T47D (cell line): Measurements from ENCODE around the gene ZNF366.

Experiments
- DNase-seq, 2 experiments: peaks; one replicate each; pipeline versions ENCODE4 v3.0.0 to v3.0.0-alpha.2; 2011 to 2012; ENCODE audit warnings: low read depth in 1 of 2, low spot score in 1 of 2
- JUND ChIP-seq: IDR thresholded peaks from 2 replicates; pipeline ENCODE4 v1.6.1; 2012; ENCODE audit warnings: low read depth
- in situ Hi-C: cut with HindIII; loops from 2 replicates; pipeline ENCODE4 v1.10.0; 2016; ENCODE audit warnings: low sequenced_read_pairs, low pct_unique_long_range_greater_than_20kb

ZNF366 gene

DNA sequence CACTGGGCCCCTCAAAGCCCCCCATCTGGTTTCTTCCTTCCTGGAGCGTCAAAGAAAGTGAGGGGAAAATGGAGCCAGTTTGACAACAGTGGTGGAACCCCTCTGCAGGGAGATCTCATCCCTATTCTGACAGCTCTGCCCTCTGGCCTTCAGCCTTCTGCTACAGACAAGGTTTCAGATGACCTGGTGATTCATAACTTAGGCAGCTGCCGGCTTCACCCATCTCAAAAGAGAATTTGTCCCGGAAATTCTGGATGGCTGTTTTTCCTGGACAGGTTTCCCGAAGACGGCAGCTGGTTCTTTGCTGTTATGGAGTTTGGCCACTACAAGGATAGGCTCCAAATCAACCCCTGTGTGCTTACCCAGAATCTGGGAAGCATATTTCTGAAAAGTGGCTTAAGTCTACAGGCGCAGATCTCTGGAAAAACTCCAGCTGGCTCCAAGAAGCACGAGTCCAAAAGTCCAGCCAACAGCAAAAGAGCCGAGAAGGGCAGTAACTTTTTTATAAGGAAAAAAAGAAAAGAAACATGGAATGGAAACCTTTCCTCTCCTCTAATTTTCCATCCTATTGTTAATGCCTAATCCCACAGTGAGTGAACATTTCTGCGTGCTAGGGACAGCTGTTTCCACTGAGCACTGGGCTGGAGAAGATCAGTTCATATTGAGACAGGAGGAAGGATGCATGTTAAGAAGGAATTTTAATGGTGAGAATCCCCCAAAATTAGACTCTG is 54.5 kb downstream of the ZNF366 start:
- peak in 1 of 2 experiments; percentile 37 for DNase-seq
- TF ChIP-seq JUND: no peak
- in situ Hi-C loops: no loop called here

- DNase-seq: peak in 1 of 2 experiments; percentile 70
- no peak for TF ChIP-seq JUND
- in situ Hi-C loops: no loop called here
Measured at GRCh38 chr5:72451741-72452505, 55.3 kb downstream of the ZNF366 start.

GRCh38 chr5:72448368-72448767 is 58.8 kb downstream of the ZNF366 start:
- in situ Hi-C loops: no loop called here
- DNase-seq: no peak
- no peak for TF ChIP-seq JUND

DNA sequence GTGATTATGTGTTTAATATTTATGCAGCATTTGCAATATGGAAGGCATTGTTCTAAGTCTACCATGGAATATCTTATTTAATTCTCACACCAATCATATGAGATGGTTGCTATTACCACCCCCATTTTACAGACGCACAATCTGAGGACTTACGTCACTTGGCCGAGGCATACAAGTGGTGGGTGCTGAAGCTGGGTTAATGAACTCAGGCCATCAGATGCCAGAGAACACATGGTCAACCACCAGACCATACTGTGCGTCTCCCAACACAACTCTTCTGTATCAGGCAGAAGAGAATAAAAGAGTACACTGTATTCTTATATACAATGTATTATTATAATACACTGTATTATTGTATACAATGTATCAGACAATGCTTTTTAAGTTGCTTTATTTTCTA is 59.5 kb downstream of the ZNF366 start:
- no peak for TF ChIP-seq JUND
- no peak for DNase-seq
- in situ Hi-C loops: no loop called here

DNA sequence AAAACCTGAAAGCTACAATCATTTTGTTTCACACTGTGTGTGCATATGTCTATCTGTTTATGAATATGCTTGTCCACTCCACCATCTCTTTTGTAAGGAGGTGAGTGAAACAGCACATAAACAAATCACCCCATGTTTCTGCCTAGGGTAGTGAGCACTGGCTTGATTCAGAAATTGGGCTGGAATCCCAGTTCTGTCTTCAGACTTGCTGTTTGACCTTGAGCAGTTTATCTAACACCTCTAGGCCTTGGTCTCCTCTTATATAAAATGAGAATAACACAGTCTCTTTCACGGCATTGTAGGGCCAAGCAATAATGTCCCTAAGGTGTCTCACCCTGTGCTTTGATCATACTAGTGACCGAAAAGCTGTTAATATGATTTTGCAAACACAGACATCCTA is 61.2 kb downstream of the ZNF366 start:
- in situ Hi-C loops: no loop called here
- DNase-seq: no peak
- TF ChIP-seq JUND: no peak

DNA sequence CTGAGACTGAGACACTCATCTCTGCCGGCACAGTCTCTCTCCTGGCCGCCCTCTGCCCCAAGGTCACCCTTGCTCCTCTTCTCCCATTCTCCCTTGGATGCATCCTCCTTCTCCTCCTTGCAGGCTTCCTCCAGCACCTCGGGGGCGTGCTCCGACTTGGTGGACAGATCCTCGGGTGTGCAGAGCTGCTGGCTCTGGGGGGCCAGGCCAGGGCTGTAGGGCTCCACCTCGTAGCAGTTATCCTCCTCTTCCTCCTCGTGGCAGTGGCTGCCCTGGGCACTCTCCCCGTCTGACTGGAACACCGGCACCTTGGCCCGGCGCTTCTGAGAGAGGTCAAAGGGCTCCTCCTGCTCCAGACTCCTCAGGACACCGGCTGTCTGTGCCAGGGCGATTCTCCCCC is 63.3 kb downstream of the ZNF366 start:
- no peak for DNase-seq
- no peak for TF ChIP-seq JUND
- in situ Hi-C loops: no loop called here

DNA sequence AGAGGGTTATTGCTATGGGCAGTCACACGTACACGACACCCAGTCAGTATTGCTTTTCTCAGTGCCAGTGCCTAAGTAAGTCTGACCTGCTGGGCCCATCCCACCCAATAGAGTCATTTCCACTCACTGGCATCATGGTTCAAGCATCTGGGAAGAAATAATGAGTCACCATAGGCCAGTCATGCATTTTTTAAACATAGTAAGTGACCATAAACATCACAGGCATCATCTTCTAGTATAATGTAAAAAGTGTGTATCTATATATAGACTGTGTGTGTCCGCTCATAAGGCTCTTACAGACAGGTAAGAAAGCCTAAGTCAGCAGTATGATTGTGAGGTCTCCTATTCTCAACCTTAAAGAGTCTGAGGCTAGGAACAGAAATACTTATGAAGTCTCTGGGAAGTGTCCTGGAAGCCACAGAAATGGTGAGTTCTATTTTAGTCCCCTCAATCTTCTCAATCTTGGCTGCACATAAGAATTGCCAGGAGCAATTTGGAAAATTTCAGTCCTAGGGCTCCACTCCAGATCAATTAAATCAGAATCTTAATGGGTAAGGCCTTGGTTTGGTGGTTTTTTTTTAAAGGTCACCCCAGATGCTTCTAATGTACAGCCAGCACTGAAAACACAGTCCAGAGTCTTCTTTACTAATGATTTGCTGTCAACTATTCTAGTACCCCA is 65.2 kb downstream of the ZNF366 start:
- DNase-seq: no peak
- in situ Hi-C loops: no loop called here
- no peak for TF ChIP-seq JUND

DNA sequence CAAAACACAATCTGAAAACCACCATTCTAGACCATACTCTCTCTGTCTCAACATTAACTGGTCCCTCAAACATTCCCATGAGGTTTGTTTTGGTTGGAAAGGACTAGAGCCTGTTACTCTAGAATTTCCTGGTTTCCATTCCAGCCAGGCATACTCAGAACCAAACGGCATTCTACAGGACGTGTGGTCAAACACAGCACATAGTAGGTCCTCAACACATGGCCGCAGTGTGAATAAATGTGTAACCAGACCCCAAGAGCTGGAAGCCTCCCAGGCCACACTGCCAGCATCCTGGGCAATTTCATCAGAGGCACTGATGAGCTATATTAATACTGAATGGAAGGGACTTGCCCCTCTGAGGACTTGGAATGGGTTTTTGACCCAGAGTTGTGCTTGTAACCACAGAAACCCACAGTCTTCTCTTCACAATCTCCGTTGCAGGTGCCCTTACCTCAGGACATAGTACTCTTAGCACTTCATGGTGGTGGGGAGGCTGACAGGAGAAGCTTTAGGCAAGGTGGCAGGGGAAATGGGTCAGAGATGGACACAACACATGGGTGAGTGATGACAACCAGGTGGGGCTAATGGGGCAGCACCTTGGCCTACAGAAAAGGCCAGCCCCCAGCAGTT is 66.0 kb downstream of the ZNF366 start:
- no peak for TF ChIP-seq JUND
- in situ Hi-C loops: no loop called here

DNA sequence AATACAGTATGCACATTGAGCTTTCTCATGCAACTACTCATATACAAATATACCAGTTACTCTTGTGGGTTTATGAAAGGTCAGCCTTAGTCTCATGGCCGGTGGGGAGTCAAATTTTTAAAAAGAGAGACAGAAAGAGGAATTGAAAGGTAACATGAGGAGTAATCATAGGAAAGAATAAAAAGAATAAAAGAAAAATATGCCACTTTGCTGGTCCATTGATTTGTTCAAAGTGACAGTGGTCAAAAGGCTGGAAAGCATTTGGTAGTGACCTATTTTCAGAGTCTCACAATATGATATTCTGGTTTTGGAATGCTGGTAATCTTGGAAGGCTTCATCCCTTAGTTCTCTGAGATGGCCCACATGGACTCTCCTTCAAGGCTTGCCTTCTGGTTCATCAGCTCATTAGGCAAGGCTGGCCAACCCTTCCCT is 67.0 kb downstream of the ZNF366 start:
- TF ChIP-seq JUND: no peak
- no peak for DNase-seq
- in situ Hi-C loops: no loop called here

More for the DNA sequence above, 66.0 kb downstream of the ZNF366 start:
- no peak for DNase-seq

DNA sequence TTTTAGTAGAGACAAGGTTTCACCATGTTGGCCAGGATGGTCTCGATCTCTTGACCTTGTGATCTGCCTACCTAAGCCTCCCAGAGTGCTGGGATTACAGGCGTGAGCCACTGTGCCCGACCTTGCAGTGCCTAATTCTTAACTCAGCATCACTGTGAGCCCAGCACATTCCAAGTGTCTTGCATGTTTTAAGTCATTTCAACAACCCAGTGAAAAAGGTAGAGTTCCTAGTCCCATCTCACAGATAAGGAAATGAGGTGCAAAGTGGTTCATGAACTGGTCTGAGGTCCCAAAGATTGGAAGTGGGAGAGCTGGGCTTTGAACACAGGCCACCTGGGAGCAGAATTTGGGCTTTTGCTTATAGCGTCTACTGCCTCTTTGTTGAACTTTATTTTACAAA is 68.0 kb downstream of the ZNF366 start:
- no peak for TF ChIP-seq JUND
- DNase-seq: no peak
- in situ Hi-C loops: no loop called here

DNA sequence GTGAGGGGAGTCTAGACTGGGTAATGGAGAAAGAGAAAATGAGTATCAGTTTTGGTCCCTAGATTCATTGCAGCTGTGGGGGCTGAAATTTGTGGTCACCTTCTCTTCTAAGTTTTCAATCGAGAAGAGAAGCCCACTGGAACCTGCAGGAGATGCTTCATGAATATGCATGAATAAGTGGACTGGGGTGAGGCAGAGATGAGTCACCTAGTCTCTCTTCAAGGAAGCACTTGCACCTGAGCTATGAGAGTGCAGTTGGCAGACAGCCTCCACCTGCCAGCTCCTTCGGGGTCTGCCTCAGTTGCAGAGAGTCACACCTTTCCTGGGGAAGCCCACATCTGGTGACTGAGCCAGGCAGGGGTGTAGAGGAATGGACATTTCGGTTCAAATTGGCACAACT is 69.1 kb downstream of the ZNF366 start:
- no peak for TF ChIP-seq JUND
- DNase-seq: no peak
- in situ Hi-C loops: no loop called here

DNA sequence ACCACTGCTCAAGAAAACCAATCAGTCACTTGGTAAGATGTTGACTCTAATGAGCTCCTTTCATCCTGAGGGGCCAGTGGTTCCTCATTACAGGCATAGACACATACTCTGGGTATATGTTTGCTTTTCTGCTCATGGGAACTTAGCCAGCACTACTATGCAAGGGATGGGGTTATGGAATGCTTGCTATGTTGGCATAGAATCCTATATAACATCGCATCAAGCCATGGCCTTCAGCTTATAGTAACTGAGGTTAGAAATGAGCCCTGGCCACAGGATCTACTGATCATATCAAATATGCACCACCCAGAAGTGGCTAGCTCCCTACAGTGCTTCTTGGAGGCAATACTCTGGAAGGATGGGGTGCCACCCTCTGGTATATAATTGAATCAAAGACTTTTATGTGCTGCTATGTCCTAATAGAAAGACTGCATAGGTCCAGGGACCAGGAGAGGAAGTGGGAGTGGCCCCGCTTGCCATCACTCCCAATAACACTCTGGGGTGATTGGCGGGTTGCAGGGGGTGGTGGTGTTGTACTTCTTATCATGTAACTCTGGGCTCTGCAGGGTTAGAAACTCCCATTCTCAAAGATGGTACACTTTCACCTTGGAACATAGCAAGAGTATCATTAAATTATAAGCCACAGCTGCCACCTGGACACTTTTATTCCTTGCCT is 70.3 kb downstream of the ZNF366 start:
- in situ Hi-C loops: no loop called here
- TF ChIP-seq JUND: no peak
- DNase-seq: peak; percentile 40 to 80
